ES-I3 (cell line): ENCODE data around the gene JMJD1C.

Experiments used
- H3K36me3 ChIP-seq: 2 replicates; pipeline ENCODE4 v1.6.1; 2013; ENCODE audit warnings: mild to moderate bottlenecking, low read length, control low read depth, moderate library complexity; ENCODE audit not compliant: insufficient read depth
- H3K4me1 ChIP-seq: 2 replicates; pipeline ENCODE4 v1.6.1; 2013; ENCODE audit warnings: mild to moderate bottlenecking, control low read depth, low read length; ENCODE audit not compliant: insufficient read depth
- H3K9ac ChIP-seq: 2 replicates; pipeline ENCODE4 v1.6.1; 2013; ENCODE audit warnings: low read depth, mild to moderate bottlenecking, low read length, moderate library complexity
- H3K9me3 ChIP-seq: 2 replicates; pipeline ENCODE4 v1.6.1; 2013; ENCODE audit warnings: mild to moderate bottlenecking, low read length, moderate library complexity; ENCODE audit not compliant: control insufficient read depth, insufficient read depth

Gene JMJD1C

DNA sequence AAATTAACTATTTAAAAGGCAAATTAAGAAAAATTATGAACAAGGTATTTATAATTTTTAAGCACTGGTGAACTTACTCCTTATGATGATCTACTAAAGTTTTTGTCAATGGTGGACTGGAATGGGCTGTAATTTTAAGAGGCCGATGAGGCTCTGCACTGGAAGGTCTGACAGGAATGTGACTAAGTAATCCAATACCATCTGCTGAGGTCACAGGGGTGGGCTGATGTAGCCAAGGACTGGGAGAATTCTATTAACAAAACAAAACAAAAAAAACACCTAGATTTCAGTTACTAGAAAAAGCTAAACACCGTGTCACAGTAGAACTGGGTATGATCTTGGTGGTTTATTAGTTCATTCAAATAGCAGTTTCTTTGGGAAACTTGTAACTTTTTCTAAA is 256.8 kb downstream of the JMJD1C start:
- Histone ChIP-seq H3K36me3 (peaks cover 48% of the 10 kb centered on the region), H3K9me3 (no peaks in the 10 kb centered on the region), H3K4me1 (peaks cover 37% of the 10 kb centered on the region), H3K9ac (no peak overlapping the region)

DNA sequence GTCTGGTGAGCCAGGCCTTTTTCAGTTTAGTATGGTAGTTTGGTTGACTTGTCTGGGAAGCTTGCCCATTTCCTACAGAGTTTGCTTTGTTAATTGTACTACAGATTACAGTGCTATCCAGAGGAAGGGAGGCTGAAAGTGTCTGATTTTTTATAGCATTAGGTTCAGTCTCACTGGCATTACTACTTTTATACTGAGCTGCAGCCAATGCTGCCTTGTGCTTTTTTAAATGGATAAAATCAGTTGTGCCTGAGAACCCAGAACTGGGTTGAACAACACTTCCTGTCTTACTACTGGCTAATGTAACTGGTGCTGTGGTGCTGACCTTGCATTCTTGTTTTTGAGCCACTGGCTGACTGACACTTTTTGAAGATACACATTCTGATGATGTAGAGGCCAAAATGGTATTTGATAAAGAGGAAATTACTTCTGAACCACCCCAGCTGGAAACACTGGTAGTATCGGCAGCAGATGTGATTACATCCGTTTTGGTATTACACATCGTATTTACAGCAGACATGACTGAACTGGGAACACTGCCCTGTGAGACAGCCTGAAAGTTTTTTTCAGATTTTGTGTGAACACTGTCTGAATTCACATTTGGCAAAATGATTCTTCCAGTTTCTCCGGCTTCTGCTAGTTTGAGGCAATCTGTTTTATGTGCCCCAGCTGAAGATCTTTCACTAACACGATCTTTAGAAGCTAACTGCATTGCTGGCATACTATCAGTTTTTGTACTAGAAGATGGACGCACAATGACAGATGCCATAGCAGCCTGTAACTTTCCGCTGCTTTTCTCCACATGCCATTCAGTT is 258.6 kb downstream of the JMJD1C start:
- no peak overlapping the region for H3K9ac ChIP-seq
- peaks cover 37% of the 10 kb centered on the region for H3K4me1 ChIP-seq
- peaks cover 35% of the 10 kb centered on the region for H3K36me3 ChIP-seq
- H3K9me3 ChIP-seq: no peaks in the 10 kb centered on the region

DNA sequence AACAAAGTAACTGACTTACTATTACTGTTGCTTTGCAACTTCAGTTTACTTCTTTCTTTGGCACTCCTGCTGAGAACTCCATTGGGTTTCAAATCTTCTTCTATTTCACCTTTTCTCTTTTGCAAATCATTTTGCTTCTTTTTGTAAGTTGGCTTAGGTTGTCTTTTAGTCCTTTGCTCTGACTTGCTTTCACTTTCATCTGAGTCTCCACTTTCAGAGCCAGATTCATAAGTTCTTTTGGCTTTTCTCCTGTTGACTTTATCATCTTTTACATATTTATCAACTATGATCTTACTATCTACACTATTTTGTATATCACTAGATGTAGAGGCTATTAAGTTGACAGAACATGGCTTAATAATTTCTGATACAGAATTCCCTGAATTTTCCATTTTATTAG is 259.2 kb downstream of the JMJD1C start:
- H3K9ac ChIP-seq: no peak overlapping the region
- peaks cover 37% of the 10 kb centered on the region for H3K4me1 ChIP-seq
- peaks cover 34% of the 10 kb centered on the region for H3K36me3 ChIP-seq
- no peaks in the 10 kb centered on the region for H3K9me3 ChIP-seq

DNA sequence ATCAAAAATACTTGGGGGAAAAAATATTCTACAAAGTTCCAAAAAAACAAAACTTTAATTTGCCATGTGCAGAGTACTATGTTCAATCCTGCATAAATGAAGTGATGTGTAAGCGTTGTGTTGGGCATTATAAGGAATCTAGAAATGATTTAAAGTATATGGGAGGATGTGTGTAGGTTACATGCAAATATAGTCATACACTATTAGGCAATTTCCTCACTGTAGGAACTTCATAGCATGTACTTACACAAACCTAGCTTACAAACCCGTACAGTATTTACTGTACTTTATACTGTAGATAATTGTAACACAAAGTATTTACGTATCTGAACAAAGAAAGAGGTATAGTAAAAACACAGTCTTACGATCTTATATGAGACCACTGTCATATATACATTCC is 260.4 kb downstream of the JMJD1C start:
- H3K4me1 ChIP-seq: peaks cover 39% of the 10 kb centered on the region
- H3K9me3 ChIP-seq: no peaks in the 10 kb centered on the region
- peaks cover 30% of the 10 kb centered on the region for H3K36me3 ChIP-seq
- no peak overlapping the region for H3K9ac ChIP-seq

DNA sequence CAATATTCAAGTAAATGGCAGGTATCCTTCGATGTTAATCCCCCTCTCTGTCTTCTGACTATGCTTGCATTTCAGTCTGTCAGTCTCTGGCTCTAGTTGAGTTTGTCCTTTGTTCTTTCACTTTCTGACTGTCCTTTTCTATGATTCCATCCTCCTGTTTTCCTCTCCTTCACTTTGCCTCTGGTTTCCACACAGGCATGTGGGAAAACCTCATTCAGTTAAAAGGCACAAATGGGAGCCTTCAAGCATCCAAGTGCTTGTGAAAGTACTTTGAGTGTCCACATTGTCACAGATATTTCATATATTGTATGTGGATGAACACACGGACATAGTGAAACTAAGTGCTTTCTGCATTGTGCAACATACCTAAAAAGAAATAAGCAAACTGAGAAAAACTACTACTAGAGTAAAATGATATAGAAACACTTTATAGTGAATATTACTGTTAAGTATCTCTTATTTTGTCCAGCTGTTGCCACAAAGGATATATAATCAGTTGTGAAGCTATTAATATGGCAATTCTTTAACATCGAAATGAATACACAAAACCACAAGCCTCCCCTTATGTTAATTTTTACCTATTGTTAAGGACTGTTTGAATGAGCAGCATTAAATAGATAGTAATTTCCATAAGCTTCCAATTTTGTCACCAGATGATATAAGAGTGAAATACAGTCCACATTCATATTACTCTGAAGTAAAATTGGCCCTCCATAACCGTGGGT is 260.9 kb downstream of the JMJD1C start:
- H3K4me1 ChIP-seq: peaks cover 41% of the 10 kb centered on the region
- no peaks in the 10 kb centered on the region for H3K9me3 ChIP-seq
- peaks cover 30% of the 10 kb centered on the region for H3K36me3 ChIP-seq
- H3K9ac ChIP-seq: no peak overlapping the region

DNA sequence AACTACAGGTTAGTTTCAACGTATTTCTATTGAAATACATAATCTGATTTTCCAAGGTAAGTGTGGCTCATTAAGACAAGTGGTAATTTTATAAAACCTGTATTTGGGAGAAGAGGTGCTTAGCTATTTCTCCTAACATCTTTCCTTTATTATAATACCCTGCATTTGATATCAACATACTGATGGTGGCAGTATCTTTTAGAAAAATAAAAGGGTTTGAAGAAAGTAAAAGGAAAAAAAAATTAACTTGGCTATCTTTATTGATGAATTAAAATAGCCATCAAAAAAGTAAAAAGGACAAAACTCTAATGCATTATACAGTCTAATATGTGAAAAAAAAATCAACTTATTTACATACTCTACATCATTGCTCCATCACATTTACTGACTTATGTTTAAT is 264.7 kb downstream of the JMJD1C start:
- Histone ChIP-seq H3K36me3 (peaks cover 17% of the 10 kb centered on the region), H3K4me1 (peaks cover 24% of the 10 kb centered on the region), H3K9ac (no peak overlapping the region), H3K9me3 (no peaks in the 10 kb centered on the region)

DNA sequence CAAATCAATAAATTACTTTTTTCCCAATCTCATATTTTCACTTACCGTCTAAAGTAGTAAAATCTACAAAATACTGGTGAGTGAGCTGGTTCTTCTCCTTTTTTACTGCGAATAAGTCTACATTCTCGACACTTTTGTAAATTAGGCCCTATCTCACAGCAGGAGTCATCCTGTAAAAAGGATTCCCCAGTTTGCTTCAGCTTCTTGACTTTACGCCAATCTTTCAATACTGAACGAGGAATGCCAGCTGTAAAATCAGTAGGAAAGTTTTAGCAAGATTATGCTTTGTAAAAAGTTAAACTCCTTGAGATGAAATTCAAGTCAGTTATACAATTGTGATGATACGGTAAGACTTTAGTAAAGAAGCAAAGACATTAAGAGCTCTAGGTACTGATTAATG is 265.3 kb downstream of the JMJD1C start:
- Histone ChIP-seq H3K4me1 (peaks cover 19% of the 10 kb centered on the region), H3K9me3 (no peaks in the 10 kb centered on the region), H3K9ac (no peak overlapping the region), H3K36me3 (peaks cover 11% of the 10 kb centered on the region)

DNA sequence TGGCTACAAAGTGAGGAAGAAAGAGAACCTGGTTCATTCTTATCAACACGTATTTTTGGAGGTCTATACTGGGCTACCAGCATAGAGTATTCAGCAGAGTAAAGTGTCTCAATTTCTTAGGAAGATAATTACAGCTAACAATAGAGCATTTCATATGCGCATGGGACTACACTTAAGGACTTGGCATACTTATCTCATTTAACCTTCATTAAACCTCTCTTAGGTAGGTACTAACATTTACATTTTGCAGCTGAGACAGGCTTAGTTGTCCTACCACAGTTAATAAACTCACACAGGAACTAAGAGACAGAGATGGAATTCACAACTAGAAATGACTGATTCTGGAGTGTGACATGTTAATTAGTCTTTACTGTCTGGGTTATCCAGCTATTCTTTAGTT is 266.1 kb downstream of the JMJD1C start:
- Histone ChIP-seq H3K9ac (no peak overlapping the region), H3K4me1 (peaks cover 13% of the 10 kb centered on the region), H3K36me3 (peaks cover 14% of the 10 kb centered on the region), H3K9me3 (no peaks in the 10 kb centered on the region)

DNA sequence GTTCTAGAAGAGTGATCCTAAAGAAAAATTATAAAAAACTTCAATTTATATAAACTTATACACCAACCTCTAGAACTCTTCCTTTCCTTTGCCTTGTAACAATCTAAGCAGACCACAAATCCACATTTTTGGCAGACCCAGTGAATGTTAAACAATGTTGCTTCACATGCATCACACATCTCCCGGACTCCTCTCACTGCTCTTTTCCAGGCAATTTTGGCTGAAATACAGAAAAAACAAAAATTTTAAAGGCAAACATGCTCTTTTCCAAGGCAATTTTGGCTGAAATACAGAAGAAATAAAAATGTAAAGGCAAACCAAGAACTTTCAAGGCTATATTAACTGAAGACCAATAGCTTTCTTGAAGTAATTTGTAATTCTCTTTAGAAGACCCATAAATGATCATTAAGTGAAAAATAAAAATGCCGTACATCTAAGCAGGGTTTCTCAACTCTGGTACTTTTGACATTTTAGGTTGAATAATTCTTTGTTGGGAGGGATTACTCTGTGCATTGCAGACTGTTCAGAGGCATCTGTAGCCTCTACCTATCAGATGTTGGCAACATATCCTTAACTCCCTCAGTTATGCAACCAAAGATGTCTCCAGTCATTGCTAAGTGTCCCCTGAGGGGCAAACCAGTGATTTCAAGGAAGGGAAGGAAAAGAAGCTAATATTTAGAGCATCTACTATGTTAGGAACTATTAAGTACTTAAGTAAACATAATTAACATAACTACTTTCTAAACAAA is 268.3 kb downstream of the JMJD1C start:
- peaks cover 27% of the 10 kb centered on the region for H3K36me3 ChIP-seq
- no peaks in the 10 kb centered on the region for H3K9me3 ChIP-seq
- peaks cover 10% of the 10 kb centered on the region for H3K4me1 ChIP-seq
- H3K9ac ChIP-seq: no peak overlapping the region

DNA sequence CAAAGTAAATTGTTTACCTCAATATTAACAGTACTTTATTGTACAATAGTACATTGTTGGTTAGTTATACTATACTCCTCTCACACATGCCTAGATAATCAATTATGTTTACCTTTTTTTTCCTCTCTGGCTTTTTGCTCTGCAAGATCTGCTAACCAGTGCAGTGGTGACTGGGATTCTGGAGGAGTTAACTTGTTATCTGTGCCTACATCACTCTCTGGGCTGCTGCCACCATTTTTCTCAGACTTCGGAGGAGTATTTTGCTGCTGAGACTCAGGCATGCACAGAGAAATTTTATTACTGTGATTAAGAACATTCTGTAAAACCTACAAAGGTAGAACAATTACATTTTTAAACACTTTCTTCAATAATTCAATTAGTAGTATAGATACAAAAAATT is 273.0 kb downstream of the JMJD1C start:
- H3K9me3 ChIP-seq: no peaks in the 10 kb centered on the region
- no peaks in the 10 kb centered on the region for H3K4me1 ChIP-seq
- H3K36me3 ChIP-seq: peaks cover 51% of the 10 kb centered on the region
- no peak overlapping the region for H3K9ac ChIP-seq

DNA sequence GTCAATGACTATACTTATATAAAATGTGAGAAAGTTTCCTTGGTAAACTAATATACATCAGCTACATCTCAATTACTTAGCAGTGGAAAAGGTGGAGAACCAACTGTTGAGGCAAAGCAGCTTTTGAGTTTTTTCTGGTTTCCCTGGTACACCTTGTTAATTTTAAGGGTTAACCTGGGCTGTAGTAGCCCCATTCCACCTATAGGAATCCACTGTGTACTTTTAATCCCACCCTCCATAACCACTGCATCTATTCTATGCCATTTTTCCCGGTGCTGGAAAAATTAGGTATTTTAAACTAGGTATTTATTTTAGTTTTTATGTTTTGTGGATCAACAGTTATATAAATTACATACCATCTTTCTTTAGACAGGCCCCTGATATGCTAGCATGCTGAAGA is 290.2 kb downstream of the JMJD1C start:
- Histone ChIP-seq H3K9ac (no peak overlapping the region), H3K36me3 (peaks cover 37% of the 10 kb centered on the region)

DNA sequence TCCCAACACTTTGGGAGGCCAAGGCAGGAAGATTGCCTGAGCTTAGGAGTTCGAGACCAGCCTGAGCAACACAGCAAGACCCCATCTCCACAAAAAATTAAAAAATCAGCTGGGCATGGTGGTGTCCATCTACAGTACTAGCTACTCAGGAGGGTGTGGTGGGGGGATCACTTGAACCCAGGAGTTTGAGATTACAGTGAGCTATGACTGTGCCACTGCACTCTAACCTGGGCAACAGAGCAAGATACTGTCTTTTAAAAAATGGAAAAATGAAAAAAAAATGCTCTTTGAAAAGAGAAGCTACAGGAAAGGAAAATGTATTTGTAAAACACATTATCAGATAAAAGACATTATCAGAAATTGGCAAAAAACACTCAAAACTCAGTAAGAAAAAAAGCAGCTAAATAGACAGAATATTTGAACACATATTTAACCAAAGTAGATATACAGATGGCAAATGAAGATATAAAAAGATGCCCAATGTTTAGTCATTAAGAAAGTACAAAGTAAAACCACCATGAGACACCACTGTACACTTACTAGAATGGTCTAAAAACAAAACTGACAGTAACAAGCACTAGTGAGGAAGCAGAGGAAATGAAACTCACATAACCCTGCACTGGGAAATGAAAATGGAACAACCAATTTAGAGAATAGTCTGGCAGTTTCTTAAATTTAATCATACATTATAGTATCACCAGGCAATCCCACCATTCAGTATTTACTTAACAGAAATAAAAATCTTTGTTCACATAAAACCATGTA is 292.1 kb downstream of the JMJD1C start:
- Histone ChIP-seq H3K36me3 (peaks cover 46% of the 10 kb centered on the region), H3K9ac (no peak overlapping the region), H3K9me3 (no peaks in the 10 kb centered on the region), H3K4me1 (no peaks in the 10 kb centered on the region)

More for the DNA sequence above, 290.2 kb downstream of the JMJD1C start:
- Histone ChIP-seq H3K9me3 (no peaks in the 10 kb centered on the region), H3K4me1 (no peaks in the 10 kb centered on the region)

DNA sequence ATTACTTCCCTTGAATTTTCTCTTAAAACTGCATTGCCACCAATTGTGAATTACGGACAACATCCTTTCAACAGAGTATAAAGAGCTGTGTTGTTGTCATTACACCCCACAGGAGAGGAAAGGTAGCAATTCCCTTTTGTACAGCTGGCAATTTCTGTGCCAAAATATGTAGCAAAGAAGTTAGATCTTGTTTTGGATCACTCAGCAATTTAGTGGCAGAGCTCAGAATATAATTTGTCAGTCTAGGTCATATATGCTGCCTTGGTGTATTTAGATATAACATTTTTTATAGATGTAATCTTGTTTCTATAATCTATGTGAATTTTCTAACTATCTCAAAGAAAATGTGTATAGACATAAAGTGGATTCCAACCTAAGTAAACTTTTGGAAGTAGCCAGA is 293.9 kb downstream of the JMJD1C start:
- H3K9ac ChIP-seq: no peak overlapping the region
- no peaks in the 10 kb centered on the region for H3K4me1 ChIP-seq
- no peaks in the 10 kb centered on the region for H3K9me3 ChIP-seq
- peaks cover 38% of the 10 kb centered on the region for H3K36me3 ChIP-seq

DNA sequence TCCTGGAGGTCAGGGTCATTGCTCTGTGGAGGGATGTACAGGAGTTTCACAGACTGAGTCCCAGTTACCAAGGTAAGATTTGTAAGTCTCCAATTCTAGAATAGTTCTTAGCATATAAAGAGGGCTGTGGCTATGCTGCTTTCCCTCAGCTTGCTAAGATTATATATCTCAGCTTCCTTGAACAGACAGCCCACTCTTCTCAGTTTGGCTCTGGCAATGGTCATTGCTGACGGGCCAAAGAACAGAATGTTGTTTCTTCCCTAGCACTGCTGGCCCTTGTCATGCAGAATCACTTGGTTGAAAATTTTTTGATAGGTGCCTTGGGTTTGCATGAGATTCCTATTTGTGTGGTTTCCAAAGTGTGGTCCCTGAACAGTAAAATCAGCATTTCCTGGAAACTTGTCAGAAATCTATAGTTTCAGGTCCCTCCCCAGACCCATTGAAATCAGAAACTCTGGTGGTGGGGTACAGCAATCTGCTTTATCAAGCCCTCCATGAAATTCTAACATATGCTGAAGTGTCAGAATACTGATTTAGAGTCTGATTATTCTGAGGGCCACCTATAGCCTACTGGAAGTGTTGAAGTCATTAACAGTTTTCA is 294.4 kb downstream of the JMJD1C start:
- peaks cover 42% of the 10 kb centered on the region for H3K36me3 ChIP-seq
- H3K9ac ChIP-seq: no peak overlapping the region
- H3K4me1 ChIP-seq: no peaks in the 10 kb centered on the region

More for the DNA sequence above, 294.4 kb downstream of the JMJD1C start:
- H3K9me3 ChIP-seq: no peaks in the 10 kb centered on the region
